Activated naive CD4-positive, alpha-beta T cell treated with anti-CD3 and anti-CD28 coated beads for 36 hours (primary cell): ENCODE measurements around the gene CYP27B1. TPM values are rescaled to one million over a fixed set of nuclear protein-coding genes. Genes with fewer than 3 reads are reported as not detected.
A peak's percentile ranks its signal among the peaks of the same experiment; 100 is the strongest.
"Not testable (repeated sequence)": the region's sequence is repeated elsewhere in the genome, so short reads cannot be mapped to it uniquely, and the experiment has no call there.

ENCODE experiments used
- CTCF ChIA-PET: fragments of 350-600 bp; sonication (Branson Sonifier 250); formaldehyde crosslinking; loops from one replicate; lab custom pipeline; 2021; ENCODE audit warnings: antibody characterized with exemption; lab: Charles Lee
- DNase-seq: peaks from one replicate; pipeline ENCODE4 v3.0.0-alpha.2; 2020
- H3K27ac Mint-ChIP-seq: one replicate; pipeline ENCODE4 v1.8.0; 2021; ENCODE audit warnings: mild to moderate bottlenecking, mixed read lengths
- H3K27me3 Mint-ChIP-seq: one replicate; pipeline ENCODE4 v1.8.0; 2021; ENCODE audit warnings: low read depth, mixed read lengths
- H3K36me3 Mint-ChIP-seq: one replicate; pipeline ENCODE4 v1.8.0; 2021; ENCODE audit warnings: low read depth, mixed read lengths
- H3K4me1 Mint-ChIP-seq: one replicate; pipeline ENCODE4 v1.8.0; 2021; ENCODE audit warnings: low read depth, mixed read lengths
- H3K4me3 Mint-ChIP-seq: one replicate; pipeline ENCODE4 v1.8.0; 2021; ENCODE audit warnings: mild to moderate bottlenecking, moderate library complexity, mixed read lengths
- H3K9me3 Mint-ChIP-seq: one replicate; pipeline ENCODE4 v1.8.0; 2021; ENCODE audit warnings: mixed read lengths
- intact Hi-C: fragments of 100-400 bp; cut with micrococcal nuclease; formaldehyde crosslinking; loops from one replicate; pipeline ENCODE4 v1.15.1; 2023
- total RNA-seq, 2 experiments: library from RNA; stranded (reverse); gene quantifications; one replicate each; pipeline ENCODE4 v1.2.3, GENCODE V29; 2021

CYP27B1 gene
- total RNA-seq, 2 experiments from 2014 or later: 5.4 to 6.1 TPM

DNA sequence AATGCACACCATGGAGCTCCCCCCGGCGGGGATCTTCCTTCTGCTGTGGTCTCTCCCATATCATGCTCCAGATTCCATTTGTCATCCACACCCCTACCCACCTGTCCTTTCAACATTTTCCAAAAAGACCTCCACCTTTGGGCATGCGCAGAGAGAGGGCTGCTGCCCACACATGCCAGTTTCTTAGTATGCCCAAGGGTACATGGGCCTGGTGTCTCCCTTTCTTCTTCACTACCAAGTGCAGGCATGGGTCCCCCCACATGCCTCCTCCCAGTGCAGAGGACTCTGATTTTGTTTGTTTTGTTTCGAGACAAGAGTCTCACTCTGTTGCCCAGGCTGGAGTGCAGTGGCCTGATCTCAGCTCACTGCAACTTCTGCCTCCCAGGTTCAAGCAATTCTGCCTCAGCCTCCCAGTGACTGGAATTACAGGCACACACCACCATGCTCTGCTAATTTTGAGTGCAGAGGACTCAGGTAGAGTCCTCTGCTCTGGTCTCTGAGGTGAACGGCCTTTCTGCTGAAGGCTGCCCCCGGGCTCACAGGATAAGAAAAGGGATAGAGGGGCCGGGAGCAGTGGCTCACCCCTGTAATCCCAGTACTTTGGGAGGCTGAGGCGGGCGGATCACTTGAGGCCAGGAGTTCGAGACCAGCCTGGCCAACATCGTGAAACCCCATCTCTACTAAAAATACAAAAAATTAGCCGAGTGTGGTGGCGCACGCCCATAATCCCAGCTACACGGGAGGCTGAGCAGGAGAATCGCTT, 44.9 kb downstream of the CYP27B1 start:
- Mint-ChIP-seq H3K36me3 (peaks cover 22% of the 10 kb centered on the region), H3K27ac (peak overlapping the region; percentile 48)
- H3K9me3 Mint-ChIP-seq, H3K27me3 Mint-ChIP-seq, intact Hi-C loops, DNase-seq, H3K4me3 Mint-ChIP-seq, H3K4me1 Mint-ChIP-seq, CTCF ChIA-PET: not testable (repeated sequence)

DNA sequence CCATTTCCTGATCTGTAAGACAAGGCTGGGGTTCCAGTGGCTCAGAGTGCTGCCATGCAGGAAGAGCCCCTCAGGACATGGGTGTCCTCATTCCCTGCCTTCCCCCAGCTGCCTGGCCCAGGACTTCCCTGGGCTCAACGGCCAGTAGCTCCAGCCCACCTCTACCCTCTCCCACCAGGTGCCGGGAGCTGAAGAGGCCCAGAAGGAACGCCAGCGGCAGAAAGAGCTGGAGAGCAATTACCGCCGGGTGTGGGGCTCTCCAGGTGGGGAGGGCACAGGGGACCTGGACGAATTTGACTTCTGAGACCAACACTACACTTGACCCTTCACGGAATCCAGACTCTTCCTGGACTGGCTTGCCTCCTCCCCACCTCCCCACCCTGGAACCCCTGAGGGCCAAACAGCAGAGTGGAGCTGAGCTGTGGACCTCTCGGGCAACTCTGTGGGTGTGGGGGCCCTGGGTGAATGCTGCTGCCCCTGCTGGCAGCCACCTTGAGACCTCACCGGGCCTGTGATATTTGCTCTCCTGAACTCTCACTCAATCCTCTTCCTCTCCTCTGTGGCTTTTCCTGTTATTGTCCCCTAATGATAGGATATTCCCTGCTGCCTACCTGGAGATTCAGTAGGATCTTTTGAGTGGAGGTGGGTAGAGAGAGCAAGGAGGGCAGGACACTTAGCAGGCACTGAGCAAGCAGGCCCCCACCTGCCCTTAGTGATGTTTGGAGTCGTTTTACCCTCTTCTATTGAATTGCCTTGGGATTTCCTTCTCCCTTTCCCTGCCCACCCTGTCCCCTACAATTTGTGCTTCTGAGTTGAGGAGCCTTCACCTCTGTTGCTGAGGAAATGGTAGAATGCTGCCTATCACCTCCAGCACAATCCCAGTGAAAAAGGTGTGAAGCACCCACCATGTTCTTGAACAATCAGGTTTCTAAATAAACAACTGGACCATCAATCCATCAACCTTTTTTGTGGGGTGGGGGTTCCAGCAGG, 46.0 kb downstream of the CYP27B1 start:
- Mint-ChIP-seq H3K4me1 (no peaks in the 10 kb centered on the region), H3K27me3 (no peaks in the 10 kb centered on the region), H3K4me3 (no peak overlapping the region), H3K27ac (no peak overlapping the region), H3K36me3 (peaks cover 21% of the 10 kb centered on the region), H3K9me3 (no peaks in the 10 kb centered on the region)
- CTCF ChIA-PET: interaction anchor here (0.6 kb wide), 2 partner anchors 36 to 78 kb away, joined by 4 read pairs; no protein-coding TSS in a partner anchor
- DNase-seq: no peak
- intact Hi-C loops: no loop called here

DNA sequence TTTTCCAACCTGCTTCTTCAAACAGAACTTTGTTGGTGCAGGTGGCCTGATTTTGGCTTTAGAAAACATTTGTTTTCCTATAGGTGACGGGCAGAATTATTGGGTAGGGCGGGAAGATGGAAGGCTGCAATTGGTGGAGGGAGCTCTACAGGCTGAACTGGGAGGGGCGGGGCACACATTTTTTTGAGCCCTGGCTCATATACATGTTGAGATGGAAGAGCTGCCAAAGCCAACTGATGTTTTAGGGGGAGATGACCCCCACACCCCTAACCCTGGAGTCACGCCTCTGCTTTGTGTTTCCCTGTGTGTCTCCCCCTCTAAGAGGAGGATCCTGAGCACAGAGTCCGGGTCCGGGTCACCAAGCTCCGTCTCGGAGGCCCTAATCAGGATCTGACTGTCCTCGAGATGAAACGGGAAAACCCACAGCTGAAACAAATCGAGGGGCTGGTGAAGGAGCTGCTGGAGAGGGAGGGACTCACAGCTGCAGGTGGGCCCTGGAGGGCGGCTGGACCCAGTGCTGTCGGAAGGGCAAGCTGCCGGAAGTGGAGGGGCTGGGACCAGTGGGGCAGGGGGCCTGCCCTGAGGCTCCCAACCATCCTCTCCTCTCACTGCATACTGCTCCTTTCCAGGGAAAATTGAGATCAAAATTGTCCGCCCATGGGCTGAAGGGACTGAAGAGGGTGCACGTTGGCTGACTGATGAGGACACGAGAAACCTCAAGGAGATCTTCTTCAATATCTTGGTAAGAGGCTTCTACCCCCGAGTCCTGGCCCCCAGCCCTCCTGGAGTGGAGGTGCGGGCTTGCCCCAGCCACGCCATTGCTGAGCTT, 46.9 kb downstream of the CYP27B1 start:
- no peaks in the 10 kb centered on the region for H3K4me1 Mint-ChIP-seq
- intact Hi-C loops: no loop called here
- no peak overlapping the region for H3K4me3 Mint-ChIP-seq
- H3K9me3 Mint-ChIP-seq: no peaks in the 10 kb centered on the region
- CTCF ChIA-PET: interaction anchor here (1.0 to 1.8 kb wide), 4 partner anchors 11 to 137 kb away, joined by 3 to 8 read pairs (median 5); partner anchors contain the start of gene OS9
- no peak for DNase-seq
- H3K27ac Mint-ChIP-seq: no peak overlapping the region
- no peaks in the 10 kb centered on the region for H3K27me3 Mint-ChIP-seq
- H3K36me3 Mint-ChIP-seq: peaks cover 24% of the 10 kb centered on the region

DNA sequence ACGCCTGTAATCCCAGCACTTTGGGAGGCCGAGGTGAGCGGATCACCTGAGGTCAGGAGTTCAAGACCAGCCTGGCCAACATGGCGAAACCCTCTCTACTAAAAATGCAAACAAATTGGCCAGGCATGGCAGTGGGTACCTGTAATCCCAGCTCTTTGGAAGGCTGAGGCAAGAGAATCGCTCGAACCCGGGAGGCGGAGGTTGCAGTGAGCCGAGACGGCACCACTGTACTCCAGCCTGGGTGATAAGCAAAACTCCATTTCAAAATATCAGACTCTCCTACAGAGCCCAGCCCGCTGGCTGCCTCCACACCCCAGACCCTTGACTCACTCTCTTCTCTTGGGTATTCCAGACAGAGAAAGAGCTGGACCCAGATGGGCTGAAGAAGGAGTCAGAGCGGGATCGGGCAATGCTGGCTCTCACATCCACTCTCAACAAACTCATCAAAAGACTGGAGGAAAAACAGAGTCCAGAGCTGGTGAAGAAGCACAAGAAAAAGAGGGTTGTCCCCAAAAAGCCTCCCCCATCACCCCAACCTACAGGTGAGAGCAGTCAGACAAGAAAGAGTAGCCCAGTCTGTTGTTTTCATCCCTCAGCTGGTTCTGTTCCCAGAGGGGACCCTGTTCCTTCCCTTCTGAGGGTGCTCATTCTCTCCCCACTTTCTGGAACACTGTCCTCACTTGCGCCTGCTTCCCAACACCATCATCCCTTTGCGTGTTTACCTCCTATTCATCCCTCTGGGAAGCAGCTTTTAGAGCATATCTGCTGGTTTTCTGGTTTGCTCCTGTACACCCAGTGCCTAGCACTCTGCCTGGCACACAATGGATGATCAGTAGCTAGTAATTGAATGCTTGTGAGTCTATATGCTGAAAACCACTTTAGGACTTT, 48.0 kb downstream of the CYP27B1 start:
- H3K27ac Mint-ChIP-seq: no peak overlapping the region
- H3K9me3 Mint-ChIP-seq: no peaks in the 10 kb centered on the region
- no peak for DNase-seq
- no peaks in the 10 kb centered on the region for H3K4me1 Mint-ChIP-seq
- H3K4me3 Mint-ChIP-seq: no peak overlapping the region
- peaks cover 24% of the 10 kb centered on the region for H3K36me3 Mint-ChIP-seq
- no peaks in the 10 kb centered on the region for H3K27me3 Mint-ChIP-seq
- intact Hi-C loops: no loop called here
- CTCF ChIA-PET: interaction anchor here (1.0 to 1.8 kb wide), 5 partner anchors 12 to 136 kb away, joined by 3 to 8 read pairs (median 4); partner anchors contain the start of gene OS9

DNA sequence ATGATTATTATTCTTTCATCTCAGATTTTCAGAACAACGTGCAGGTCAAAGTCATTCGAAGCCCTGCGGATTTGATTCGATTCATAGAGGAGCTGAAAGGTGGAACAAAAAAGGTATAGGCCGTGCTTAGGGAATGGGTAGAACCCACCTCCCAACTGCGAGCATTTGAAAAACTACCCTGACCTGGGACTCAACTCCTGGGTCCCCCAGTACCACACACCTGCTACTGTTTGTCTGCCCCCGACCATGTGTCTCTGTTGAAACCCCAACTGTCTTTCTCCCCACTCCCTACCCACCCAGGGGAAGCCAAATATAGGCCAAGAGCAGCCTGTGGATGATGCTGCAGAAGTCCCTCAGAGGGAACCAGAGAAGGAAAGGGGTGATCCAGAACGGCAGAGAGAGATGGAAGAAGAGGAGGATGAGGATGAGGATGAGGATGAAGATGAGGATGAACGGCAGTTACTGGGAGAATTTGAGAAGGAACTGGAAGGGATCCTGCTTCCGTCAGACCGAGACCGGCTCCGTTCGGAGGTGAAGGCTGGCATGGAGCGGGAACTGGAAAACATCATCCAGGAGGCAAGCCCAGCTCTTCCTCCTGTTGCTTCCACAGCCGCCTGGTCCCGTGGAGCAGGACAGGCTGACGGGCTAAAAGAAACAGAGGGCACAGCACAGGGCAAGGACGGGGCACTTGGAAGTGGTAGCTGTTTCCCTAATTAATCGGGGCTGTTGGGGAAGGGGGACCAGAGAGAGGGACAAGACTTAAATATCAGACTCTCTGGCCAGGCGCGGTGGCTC, 48.8 kb downstream of the CYP27B1 start:
- H3K9me3 Mint-ChIP-seq: no peaks in the 10 kb centered on the region
- DNase-seq: no peak
- H3K36me3 Mint-ChIP-seq: peaks cover 24% of the 10 kb centered on the region
- no peak overlapping the region for H3K4me3 Mint-ChIP-seq
- peak overlapping the region; percentile 36 for H3K27ac Mint-ChIP-seq
- H3K27me3 Mint-ChIP-seq: no peaks in the 10 kb centered on the region
- H3K4me1 Mint-ChIP-seq: no peaks in the 10 kb centered on the region
- CTCF ChIA-PET: interaction anchor here (0.6 to 1.8 kb wide), 4 partner anchors 11 to 217 kb away, joined by 3 to 8 read pairs (median 4); partner anchors contain the start of gene OS9
- intact Hi-C loops: no loop called here

DNA sequence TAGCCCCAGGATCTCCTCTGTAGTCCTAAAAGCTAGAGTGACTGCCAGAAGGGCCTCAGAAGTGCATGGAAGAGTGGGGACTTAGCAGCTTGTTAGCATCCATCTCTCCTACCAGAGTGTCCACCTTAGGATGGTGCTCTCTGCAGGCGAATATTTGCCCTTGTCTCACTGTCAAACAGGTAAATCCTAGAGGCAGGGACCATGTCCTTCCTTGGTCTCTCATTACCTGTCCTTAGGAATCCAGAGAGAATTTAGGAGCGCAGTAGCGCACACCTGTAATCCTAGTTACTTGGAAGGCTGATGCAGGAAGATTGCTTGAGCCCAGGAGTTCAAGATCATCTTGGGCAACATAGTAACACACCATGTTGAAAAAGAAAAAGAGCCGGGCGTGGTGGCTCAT, 49.7 kb downstream of the CYP27B1 start:
- Mint-ChIP-seq H3K4me3 (no peak overlapping the region), H3K27ac (no peak overlapping the region), H3K4me1 (no peaks in the 10 kb centered on the region), H3K36me3 (peaks cover 24% of the 10 kb centered on the region), H3K27me3 (no peaks in the 10 kb centered on the region), H3K9me3 (no peaks in the 10 kb centered on the region)
- CTCF ChIA-PET: no interaction called here
- intact Hi-C loops: no loop called here
- no peak for DNase-seq

DNA sequence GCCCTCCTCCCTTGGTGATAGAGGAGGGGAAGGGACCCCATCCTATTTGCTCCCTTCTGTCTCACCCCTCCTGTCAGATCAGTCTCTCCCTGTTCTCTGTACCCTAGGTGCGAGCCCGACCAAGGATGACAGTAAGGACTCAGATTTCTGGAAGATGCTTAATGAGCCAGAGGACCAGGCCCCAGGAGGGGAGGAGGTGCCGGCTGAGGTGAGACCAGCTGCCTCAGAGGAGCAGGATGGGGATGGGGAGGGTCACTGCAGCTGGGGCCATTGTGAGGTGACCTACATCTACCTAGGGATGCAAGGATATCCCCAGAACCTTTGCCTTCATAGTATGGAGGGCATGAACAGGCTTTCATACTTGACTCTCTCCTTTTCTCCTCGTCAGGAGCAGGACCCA, 50.6 kb downstream of the CYP27B1 start:
- Mint-ChIP-seq H3K27ac (no peak overlapping the region), H3K27me3 (no peaks in the 10 kb centered on the region), H3K4me1 (no peaks in the 10 kb centered on the region), H3K36me3 (peaks cover 24% of the 10 kb centered on the region), H3K4me3 (no peak overlapping the region), H3K9me3 (no peaks in the 10 kb centered on the region)
- no peak for DNase-seq
- intact Hi-C loops: no loop called here
- CTCF ChIA-PET: interaction anchor here (0.5 kb wide), 1 partner anchor 503 kb away, joined by 6 read pairs; no protein-coding TSS in a partner anchor

DNA sequence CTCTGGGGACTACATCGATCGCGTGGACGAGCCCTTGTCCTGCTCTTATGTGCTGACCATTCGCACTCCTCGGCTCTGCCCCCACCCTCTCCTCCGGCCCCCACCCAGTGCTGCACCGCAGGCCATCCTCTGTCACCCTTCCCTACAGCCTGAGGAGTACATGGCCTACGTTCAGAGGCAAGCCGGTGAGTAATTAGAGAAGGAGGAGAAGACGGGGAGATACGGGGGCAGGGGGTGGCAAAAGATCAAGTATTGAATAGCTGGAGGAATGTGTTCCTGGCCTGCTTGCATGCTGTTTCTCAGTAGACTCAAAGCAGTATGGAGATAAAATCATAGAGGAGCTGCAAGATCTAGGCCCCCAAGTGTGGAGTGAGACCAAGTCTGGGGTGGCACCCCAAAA, 51.1 kb downstream of the CYP27B1 start:
- Mint-ChIP-seq H3K9me3 (no peaks in the 10 kb centered on the region), H3K4me1 (no peaks in the 10 kb centered on the region), H3K27me3 (no peaks in the 10 kb centered on the region), H3K4me3 (no peak overlapping the region), H3K36me3 (peaks cover 23% of the 10 kb centered on the region), H3K27ac (no peak overlapping the region)
- CTCF ChIA-PET: interaction anchor here (0.5 kb wide), 1 partner anchor 503 kb away, joined by 6 read pairs; no protein-coding TSS in a partner anchor
- no peak for DNase-seq
- intact Hi-C loops: no loop called here

DNA sequence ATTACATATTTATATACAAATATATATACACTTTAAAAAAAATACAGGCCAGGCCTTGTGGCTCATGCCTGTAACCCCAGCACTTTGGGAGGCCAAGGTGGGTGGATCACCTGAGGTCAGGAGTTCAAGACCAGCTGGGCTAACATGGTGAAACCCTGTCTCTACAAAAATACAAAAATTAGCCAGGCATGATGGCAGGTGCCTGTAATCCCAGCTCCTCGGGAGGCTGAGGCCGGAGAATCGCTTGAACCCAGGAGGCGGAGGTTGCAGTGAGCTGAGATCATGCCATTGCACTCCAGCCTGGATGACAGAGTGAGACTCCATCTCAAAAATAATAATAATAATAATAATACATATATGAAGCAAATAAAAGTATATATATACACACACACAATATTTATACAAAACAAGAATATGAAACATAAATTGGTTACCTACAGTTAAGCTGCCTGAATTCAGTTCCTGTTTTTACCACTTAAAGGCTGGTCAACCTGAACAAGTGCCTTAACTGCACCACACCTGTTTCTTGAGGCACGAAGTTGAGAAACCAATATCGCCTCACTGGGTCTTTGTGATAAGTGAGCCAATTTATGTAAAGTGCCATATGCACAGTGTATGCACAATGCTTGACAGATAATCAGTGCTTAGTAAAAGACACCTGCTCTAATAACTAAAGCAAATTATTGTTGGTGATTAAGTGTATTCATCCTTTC, 51.7 kb downstream of the CYP27B1 start:
- CTCF ChIA-PET, DNase-seq, H3K4me3 Mint-ChIP-seq, intact Hi-C loops, H3K27ac Mint-ChIP-seq, H3K9me3 Mint-ChIP-seq, H3K27me3 Mint-ChIP-seq, H3K4me1 Mint-ChIP-seq: not testable (repeated sequence)
- H3K36me3 Mint-ChIP-seq: peaks cover 24% of the 10 kb centered on the region

DNA sequence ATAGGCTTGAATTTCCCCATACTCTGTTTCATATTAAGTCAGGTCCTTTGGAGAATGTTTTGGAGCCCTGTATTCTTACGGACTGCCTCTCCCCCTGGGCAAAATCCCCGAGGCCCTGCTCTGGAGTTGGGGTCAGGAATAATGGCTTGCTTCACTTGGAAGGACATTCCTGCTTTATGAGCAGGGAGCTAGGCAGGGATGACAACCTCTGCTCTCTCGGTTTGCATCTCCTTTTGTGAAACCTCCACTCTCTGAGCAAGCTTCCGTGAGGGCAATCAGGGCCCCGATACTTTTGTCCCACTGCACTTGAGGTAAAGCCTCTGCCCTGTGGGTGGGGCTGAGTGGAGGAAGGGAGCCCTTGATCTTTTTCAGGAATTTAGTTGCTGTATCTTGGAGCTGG, 53.7 kb downstream of the CYP27B1 start:
- intact Hi-C loops: no loop called here
- Mint-ChIP-seq H3K9me3 (no peaks in the 10 kb centered on the region), H3K4me3 (no peak overlapping the region), H3K4me1 (no peaks in the 10 kb centered on the region), H3K27ac (no peak overlapping the region), H3K36me3 (peaks cover 19% of the 10 kb centered on the region), H3K27me3 (no peaks in the 10 kb centered on the region)
- CTCF ChIA-PET: interaction anchor here (0.6 to 1.0 kb wide), 3 partner anchors 128 to 406 kb away, joined by 3 to 4 read pairs (median 3); no protein-coding TSS in a partner anchor
- DNase-seq: no peak
